WI38 (cell line): ENCODE data around the gene HOXB3.
"Not testable (repeated sequence)": the region's sequence is repeated elsewhere in the genome, so short reads cannot be mapped to it uniquely, and the experiment has no call there.

ENCODE experiments used
- H3K4me3 ChIP-seq: 2 replicates; pipeline ENCODE4 v1.5.1; 2011; ENCODE audit warnings: low read depth, mild to moderate bottlenecking, control low read depth, low read length
- TF ChIP-seq, protein P1 (sequence below): IDR thresholded peaks from 2 replicates; pipeline ENCODE4 v1.5.1; 2012; ENCODE audit warnings: low read depth, mild to moderate bottlenecking, control low read depth, low read length

The HOXB3 gene

DNA sequence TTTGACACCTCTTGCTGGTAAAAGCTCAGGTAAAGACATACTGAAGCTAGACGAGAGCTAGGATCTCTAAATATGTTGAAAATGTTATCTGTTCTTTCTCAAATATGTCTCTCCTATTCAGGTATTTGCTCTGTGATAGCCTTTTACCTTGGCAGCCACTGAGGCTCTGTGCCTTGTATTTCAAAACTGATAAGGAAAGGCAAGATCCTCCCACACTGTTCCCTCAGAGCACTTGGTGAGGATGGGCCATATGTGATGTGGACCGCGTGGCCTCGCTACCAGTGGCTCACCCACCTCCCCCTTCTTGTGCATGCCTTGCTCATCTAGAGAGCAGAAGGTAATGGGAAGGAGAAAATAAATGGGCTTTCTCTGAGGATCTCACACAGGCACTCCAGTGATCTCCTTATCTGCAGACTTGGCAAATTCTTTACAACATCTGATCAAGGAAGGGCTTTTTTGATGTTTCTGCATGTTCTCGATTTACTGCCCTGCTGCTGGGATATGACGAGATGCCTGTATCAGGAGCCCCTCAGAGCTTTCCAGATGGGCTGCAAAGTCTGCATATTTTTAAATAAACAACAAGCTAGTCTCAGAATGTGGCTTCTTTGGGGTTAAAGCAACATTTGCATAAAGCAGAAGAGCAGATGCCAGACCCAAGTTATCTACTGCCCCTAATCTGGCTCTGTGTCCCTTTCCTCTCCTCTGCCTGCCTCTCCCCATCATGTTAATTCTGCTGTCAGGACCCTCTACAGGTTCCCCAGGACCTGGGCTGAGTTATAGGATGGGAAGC, 76.2 kb downstream of the HOXB3 start:
- H3K4me3 ChIP-seq, result no peak overlapping the region
- TF ChIP-seq, protein P1, sequence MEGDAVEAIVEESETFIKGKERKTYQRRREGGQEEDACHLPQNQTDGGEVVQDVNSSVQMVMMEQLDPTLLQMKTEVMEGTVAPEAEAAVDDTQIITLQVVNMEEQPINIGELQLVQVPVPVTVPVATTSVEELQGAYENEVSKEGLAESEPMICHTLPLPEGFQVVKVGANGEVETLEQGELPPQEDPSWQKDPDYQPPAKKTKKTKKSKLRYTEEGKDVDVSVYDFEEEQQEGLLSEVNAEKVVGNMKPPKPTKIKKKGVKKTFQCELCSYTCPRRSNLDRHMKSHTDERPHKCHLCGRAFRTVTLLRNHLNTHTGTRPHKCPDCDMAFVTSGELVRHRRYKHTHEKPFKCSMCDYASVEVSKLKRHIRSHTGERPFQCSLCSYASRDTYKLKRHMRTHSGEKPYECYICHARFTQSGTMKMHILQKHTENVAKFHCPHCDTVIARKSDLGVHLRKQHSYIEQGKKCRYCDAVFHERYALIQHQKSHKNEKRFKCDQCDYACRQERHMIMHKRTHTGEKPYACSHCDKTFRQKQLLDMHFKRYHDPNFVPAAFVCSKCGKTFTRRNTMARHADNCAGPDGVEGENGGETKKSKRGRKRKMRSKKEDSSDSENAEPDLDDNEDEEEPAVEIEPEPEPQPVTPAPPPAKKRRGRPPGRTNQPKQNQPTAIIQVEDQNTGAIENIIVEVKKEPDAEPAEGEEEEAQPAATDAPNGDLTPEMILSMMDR, result no peak

DNA sequence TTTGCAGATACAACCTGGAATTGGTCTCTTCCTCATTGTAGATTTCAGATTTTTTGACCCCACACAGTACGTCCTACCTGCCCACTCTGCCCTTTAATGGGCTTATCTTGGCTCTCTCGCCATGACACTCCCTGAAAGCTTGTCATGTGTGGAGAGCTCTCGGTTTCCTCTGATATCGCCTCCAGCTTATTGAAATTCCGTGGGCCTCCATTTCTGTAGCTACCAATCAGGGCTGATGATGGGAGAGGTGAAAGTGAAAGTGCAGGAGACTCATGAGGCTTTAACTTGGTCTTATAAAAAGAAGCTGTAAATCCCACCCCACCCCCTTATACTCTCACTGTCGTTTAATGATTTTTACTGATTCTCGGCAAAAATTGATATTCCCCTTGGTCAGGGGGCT, 76.9 kb downstream of the HOXB3 start:
- TF ChIP-seq, protein P1, result no peak
- H3K4me3 ChIP-seq, result no peak overlapping the region

DNA sequence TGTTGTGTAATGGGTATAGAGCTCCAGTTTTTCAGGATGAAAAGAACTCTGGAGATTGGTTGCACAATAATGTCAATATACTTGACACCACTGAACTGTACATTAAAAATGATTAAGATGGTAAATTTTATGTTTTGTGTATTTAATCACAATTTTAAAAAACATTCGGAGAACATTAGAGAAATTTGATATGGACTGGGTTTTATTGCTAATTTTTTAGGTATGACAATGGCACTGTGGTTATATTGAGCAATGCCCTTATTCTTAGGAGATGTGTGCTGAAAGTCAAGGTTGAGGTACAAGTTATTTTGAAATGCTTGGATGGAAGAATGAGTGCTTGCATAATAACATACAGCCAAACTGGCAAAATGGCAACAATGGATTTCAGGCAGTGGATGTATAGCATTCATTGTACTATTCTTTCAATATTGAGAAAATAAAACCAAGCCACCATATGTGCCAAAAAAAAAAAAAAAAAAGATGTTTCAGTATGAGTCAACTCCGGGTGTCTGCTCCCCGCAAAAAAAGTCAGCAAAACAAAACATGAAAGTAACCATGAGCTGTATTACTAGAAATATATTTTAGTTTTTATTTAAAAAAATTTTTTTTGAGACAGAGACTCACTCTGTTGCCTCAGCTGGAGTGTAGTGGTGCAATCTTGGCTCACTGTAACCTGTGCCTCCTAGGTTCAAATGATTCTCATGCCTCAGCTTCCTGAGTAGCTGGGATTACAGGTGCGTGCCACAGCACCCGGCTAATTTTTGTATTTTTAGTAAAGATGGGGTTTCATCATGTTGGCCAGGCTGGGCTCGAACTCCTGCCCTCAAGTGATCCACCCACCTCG, 79.1 kb downstream of the HOXB3 start:
- TF ChIP-seq, protein P1, result no peak
- H3K4me3 ChIP-seq, result no peak overlapping the region

GRCh38 chr17:48510381-48510760, 79.7 kb downstream of the HOXB3 start:
- no peak overlapping the region for H3K4me3 ChIP-seq
- TF ChIP-seq, protein P1, result no peak

- H3K4me3 ChIP-seq, result not testable (repeated sequence)
Observed at GRCh38 chr17:48509708-48510107, 80.3 kb downstream of the HOXB3 start.

DNA sequence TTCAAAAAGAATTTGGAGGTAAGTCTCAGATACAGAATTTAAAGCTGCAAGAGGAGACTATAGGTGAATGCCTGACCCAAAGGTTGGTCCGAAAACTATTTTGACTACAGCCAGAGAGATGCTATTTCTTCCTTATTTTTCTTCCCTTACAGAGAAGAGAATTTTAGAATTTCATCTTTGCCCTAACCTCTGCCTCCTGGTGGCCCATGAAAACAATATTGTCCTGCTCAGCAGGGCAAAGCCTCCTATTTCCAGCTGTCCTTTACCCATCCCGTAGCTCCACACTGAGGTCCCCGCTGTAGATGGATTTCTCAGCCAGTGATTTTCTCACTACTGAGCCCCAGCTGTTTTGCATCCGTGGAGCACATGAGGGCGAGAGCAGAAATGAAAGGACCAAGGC, 83.8 kb downstream of the HOXB3 start:
- TF ChIP-seq, protein P1, result no peak

GRCh38 chr17:48505788-48506187, 84.3 kb downstream of the HOXB3 start:
- no peak overlapping the region for H3K4me3 ChIP-seq
- TF ChIP-seq, protein P1, result no peak

More for the DNA sequence above, 83.8 kb downstream of the HOXB3 start:
- no peak overlapping the region for H3K4me3 ChIP-seq
